LNCAP (cell line): ENCODE measurements around the gene ATP6V0D1.

Source experiments
- TF ChIP-seq, protein P1 (sequence below): fragments of 450-650 bp; IDR thresholded peaks from 2 replicates; pipeline ENCODE4 v1.5.1; 2017; ENCODE audit warnings: mild to moderate bottlenecking

ATP6V0D1 gene

DNA sequence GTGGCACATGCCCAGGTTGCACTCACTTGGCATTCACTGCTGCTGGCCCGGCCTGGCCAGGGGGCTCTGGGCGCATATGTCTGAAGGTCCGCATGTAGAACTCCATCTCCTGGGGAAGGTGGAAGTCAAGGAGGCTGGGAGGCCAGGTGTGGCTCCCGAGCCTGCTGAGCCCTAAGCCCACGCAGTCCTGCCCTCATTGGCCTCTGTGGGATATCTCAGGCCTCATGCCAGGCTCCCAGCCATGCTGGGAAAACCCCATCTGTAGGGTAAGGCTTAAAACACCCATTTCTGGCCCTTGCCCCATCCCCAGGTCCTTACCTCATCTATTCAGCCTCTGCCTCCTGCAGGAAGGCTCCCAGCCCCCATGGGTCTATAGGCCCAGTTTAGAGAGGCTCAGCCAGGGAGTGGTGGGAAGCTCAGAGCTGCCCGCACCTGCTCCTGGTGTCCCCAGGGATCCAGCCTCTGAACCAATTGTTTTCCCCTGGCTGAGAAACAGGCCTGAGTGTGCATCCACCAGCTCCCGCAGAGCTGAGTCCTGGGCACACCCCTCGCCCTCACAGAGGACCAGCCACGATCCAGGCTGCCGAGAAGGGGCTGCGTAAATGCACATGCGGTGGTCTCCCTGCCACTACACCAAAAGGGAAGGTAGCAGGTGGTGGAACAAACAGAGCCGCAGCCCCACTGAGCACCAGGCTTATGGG is 85.3 kb downstream of the ATP6V0D1 start:
- TF ChIP-seq, protein P1, sequence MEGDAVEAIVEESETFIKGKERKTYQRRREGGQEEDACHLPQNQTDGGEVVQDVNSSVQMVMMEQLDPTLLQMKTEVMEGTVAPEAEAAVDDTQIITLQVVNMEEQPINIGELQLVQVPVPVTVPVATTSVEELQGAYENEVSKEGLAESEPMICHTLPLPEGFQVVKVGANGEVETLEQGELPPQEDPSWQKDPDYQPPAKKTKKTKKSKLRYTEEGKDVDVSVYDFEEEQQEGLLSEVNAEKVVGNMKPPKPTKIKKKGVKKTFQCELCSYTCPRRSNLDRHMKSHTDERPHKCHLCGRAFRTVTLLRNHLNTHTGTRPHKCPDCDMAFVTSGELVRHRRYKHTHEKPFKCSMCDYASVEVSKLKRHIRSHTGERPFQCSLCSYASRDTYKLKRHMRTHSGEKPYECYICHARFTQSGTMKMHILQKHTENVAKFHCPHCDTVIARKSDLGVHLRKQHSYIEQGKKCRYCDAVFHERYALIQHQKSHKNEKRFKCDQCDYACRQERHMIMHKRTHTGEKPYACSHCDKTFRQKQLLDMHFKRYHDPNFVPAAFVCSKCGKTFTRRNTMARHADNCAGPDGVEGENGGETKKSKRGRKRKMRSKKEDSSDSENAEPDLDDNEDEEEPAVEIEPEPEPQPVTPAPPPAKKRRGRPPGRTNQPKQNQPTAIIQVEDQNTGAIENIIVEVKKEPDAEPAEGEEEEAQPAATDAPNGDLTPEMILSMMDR = no peak

GRCh38 chr16:67395105-67395457 is 85.9 kb downstream of the ATP6V0D1 start:
- TF ChIP-seq, protein P1 = no peak

GRCh38 chr16:67394155-67395104 is 86.5 kb downstream of the ATP6V0D1 start:
- TF ChIP-seq, protein P1 = no peak

DNA sequence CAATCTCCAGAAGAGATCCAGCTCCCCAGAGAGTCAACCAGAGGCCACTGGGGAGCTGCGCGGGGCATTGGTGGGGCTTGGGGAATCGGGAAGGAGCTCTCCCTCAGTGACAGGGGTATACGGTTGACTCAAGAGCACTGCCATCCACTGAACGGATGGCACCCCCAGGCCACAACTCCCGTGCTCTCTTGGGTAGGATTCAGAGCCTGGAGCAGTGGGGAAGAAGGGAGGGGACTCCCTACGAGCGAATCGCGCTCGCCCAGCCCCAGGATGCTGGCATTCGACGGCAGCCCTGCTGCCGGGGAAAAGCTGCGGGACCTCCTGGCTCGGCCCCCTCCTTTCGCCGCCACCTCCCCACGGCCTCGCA is 87.2 kb downstream of the ATP6V0D1 start:
- TF ChIP-seq, protein P1 = no peak

- TF ChIP-seq, protein P1 = no peak
Measured at GRCh38 chr16:67393111-67393787, 87.7 kb downstream of the ATP6V0D1 start, which contains the start of gene TPPP3. Gene TPPP3 (minus strand): TSS chr16:67393498. CDS start chr16:67391111, 2,387 bp downstream.

DNA sequence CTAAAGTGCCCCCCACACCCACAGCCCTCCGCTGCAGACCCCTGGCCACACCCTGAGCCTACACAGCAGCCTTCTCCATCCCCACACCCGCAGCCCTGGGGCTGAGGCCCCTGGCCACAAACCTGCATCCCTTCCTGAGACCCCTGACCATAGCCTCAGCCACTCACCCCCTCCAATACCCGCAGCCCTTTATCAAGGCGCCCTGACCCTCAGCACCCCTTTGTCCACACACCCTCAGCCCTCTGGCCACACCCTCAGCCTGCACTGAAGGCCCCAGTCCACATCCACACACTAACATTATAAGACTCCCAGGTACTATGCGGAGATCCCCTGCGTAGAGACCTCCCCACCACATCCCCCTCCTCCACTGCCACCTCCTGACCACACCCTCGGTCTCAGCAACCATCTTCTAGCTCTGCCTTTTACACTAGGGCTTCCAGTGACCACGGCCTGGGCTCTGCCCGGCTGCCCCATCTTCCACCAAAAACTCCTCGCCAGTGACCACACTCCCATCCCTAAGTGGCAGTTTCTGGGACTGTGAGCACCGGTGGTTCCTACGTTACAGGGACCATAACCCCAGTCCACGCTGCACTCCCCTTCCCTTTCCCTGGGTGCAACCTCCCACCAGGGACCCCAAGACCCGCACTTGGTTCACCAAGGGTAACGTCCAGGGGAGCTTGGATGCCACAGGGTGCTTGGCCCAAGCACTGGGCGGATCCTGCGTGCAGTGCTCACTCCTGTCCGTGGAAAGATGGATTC is 88.5 kb downstream of the ATP6V0D1 start:
- TF ChIP-seq, protein P1 = no peak
